ENCODE results near the gene GGTLC1. TPM values are rescaled to one million over a fixed set of nuclear protein-coding genes. Genes with fewer than 3 reads are reported as not detected.

Gene GGTLC1
- total and polyA plus RNA-seq, 10 of the 15 experiments (the other 5 are each of a cell fraction or from before 2014, with no cell fraction given), result not detected

DNA sequence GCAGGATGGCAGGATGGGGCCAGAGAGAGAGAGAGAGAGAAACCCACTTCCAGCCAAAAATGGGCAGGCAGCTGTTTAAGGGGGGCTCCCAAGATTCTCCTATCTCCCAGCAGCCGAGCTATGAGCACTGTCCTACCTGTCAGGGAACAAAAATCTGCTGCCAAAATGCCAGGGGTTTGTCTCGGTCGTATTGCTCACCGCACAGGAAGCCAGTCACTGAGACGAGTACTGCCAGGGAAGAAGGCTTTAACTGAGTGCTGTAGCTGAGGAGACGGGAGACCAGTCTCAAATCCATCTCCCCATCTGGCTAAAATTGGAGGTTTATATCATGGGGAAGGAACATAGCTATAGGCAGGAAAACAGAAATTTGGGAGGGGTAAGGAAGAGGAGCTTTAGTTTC is 22.3 kb downstream of the GGTLC1 start:
- FAIRE-seq, result no peak
- TF ChIP-seq GABPA (IDR thresholded peaks at IDR 0.05; ENCODE audit: low read depth) (no peak), YBX1 (IDR thresholded peaks at IDR 0.05) (no peak), BHLHE40 (IDR thresholded peaks at IDR 0.05; ENCODE audit: borderline replicate concordance in 1 of 2, low read depth in 2 of 2, low read length in 1 of 2) (no peak), SMC3 (IDR thresholded peaks at IDR 0.05; ENCODE audit: borderline replicate concordance, low read length) (no peak), CBFB (IDR thresholded peaks at IDR 0.05; ENCODE audit: low read depth) (no peak), E2F8 (IDR thresholded peaks at IDR 0.05; ENCODE audit: low read depth, partially characterized antibody) (no peak), CREM (IDR thresholded peaks at IDR 0.05; ENCODE audit: low read depth) (no peak), RELA (IDR thresholded peaks at IDR 0.05; ENCODE audit: borderline replicate concordance, partially characterized antibody) (no peak), HCFC1 (IDR thresholded peaks at IDR 0.05; ENCODE audit: low read length) (no peak), PML (IDR thresholded peaks at IDR 0.05; ENCODE audit: low read length) (no peak), SMARCA5 (IDR thresholded peaks at IDR 0.05) (no peak), BCLAF1 (IDR thresholded peaks at IDR 0.05) (no peak)
- TF ChIP-seq, protein P1, sequence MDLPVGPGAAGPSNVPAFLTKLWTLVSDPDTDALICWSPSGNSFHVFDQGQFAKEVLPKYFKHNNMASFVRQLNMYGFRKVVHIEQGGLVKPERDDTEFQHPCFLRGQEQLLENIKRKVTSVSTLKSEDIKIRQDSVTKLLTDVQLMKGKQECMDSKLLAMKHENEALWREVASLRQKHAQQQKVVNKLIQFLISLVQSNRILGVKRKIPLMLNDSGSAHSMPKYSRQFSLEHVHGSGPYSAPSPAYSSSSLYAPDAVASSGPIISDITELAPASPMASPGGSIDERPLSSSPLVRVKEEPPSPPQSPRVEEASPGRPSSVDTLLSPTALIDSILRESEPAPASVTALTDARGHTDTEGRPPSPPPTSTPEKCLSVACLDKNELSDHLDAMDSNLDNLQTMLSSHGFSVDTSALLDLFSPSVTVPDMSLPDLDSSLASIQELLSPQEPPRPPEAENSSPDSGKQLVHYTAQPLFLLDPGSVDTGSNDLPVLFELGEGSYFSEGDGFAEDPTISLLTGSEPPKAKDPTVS (IDR thresholded peaks at IDR 0.05; ENCODE audit: low read depth, low read length), result no peak
- TF ChIP-seq, protein P2, sequence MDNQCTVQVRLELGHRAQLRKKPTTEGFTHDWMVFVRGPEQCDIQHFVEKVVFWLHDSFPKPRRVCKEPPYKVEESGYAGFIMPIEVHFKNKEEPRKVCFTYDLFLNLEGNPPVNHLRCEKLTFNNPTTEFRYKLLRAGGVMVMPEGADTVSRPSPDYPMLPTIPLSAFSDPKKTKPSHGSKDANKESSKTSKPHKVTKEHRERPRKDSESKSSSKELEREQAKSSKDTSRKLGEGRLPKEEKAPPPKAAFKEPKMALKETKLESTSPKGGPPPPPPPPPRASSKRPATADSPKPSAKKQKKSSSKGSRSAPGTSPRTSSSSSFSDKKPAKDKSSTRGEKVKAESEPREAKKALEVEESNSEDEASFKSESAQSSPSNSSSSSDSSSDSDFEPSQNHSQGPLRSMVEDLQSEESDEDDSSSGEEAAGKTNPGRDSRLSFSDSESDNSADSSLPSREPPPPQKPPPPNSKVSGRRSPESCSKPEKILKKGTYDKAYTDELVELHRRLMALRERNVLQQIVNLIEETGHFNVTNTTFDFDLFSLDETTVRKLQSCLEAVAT (IDR thresholded peaks at IDR 0.05), result no peak
- TF ChIP-seq, protein P3, sequence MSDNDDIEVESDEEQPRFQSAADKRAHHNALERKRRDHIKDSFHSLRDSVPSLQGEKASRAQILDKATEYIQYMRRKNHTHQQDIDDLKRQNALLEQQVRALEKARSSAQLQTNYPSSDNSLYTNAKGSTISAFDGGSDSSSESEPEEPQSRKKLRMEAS (IDR thresholded peaks at IDR 0.05; ENCODE audit: low read depth, low read length), result no peak

More for the DNA sequence above, 22.3 kb downstream of the GGTLC1 start:
- peaks cover 3% of the 10 kb centered on the region; the same call in 1 of the 2 replicates for H4K20me1 ChIP-seq (ENCODE audit: control insufficient read depth, insufficient read depth)
- intact Hi-C loops (cut with micrococcal nuclease; ENCODE audit: unreplicated experiment) (no loop called here), in situ Hi-C loops (cut with MboI) (loop anchor here (25.0 kb wide), 1 partner anchor 1471 kb away; no protein-coding TSS in a partner anchor)
- no peak overlapping the region for H3K27ac ChIP-seq (ENCODE audit: control insufficient read depth, insufficient read depth)
- RAD21 ChIA-PET (ENCODE audit: unreplicated experiment), result no interaction called here
- ATAC-seq, result no peak
- H3K4me3 ChIP-seq, result no peak overlapping the region
- no peak overlapping the region for H2AFZ ChIP-seq (ENCODE audit: control insufficient read depth, low read depth, low read length)
- POLR2A ChIA-PET, result no interaction called here
- no TSS peak for BruUV-seq (replicated peaks)
- no peak overlapping the region for H3K4me2 ChIP-seq (ENCODE audit: control insufficient read depth, insufficient read depth)
- H3K79me2 ChIP-seq (ENCODE audit: control insufficient read depth, insufficient read depth, low read length), result no peaks in the 10 kb centered on the region
- no peaks in the 10 kb centered on the region for H3K27me3 ChIP-seq (replicated peaks in 1 of 2; ENCODE audit: control insufficient read depth in 2 of 2, insufficient read depth in 2 of 2, low read length in 1 of 2)
- SMC1A ChIA-PET (ENCODE audit: uncharacterized antibody, unreplicated experiment), result no interaction called here
- DNase-seq (ENCODE audit: low read depth, low spot score), result no peak
- H3K9me3 ChIP-seq (replicated peaks; ENCODE audit: control insufficient read depth, insufficient read depth, low read length), result no peaks in the 10 kb centered on the region
- CTCF ChIA-PET, result no interaction called here
- no peaks in the 10 kb centered on the region for H3K4me1 ChIP-seq (ENCODE audit: control insufficient read depth, insufficient read depth, low read length)
- WGBS (ENCODE audit: insufficient coverage, insufficient replicate concordance, low lambda C conversion rate, missing lambda C conversion rate), result 35% methylated on average over 6 of the region's 6 CpGs
- H3K9ac ChIP-seq (ENCODE audit: control insufficient read depth, insufficient read depth, low read length), result no peak overlapping the region
- H3K36me3 ChIP-seq (ENCODE audit: control insufficient read depth in 2 of 2, insufficient read depth in 2 of 2, low read length in 1 of 2), result no peaks in the 10 kb centered on the region

Measured in GM12878 (cell line).